Measurements from ENCODE around the gene EFCAB8.
"Not testable (repeated sequence)": the region's sequence is repeated elsewhere in the genome, so short reads cannot be mapped to it uniquely, and the experiment has no call there.

The EFCAB8 gene

GRCh38 chr20:32886652-32887051 is 27.9 kb downstream of the EFCAB8 start:
- no peak for DNase-seq (ENCODE audit: low spot score)

DNA sequence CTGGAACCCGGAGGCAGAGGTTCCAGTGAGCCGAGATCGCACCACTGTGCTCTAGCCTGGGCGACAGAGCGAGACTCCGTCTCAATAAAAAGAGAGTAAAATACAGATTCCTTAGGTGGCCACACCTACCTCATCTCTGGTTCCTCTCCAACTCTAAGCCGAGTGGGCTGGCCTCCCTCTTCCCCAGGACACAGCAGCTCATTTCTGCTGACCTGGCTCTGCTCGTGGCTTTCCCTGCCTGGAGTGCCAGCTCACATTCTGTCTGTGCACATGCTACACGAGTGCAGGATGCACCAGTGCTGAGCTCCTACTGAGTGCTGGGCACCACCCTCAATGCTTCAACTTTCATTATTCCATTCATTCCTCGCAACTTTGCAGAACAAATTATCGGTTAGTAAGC is 28.8 kb downstream of the EFCAB8 start:
- no peak for DNase-seq (ENCODE audit: low spot score)

DNA sequence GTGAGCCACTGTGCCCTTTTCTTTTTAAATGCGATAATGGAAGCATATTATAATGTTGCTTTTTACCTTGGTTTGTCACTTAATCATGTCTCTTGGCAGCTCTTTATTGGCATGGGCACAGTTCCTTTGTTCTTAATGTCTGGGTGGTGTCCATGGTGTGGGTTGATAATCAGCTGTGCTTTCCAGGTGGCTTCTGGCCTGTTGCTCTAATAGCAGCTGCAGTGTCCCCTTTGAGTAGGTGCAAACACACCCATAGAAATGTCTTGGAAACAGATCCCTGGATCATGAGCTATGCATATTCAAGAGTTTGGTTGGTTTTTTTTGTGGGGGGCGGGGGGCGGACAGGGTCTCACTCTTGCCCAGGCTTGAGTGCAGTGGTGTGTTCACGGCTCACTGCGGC is 29.9 kb downstream of the EFCAB8 start:
- DNase-seq (ENCODE audit: low spot score), result no peak

GRCh38 chr20:32889281-32889680 is 30.6 kb downstream of the EFCAB8 start:
- DNase-seq (ENCODE audit: low spot score), result no peak

- no peak for DNase-seq (ENCODE audit: low spot score)
Observed at GRCh38 chr20:32891491-32891890, 32.8 kb downstream of the EFCAB8 start.

DNA sequence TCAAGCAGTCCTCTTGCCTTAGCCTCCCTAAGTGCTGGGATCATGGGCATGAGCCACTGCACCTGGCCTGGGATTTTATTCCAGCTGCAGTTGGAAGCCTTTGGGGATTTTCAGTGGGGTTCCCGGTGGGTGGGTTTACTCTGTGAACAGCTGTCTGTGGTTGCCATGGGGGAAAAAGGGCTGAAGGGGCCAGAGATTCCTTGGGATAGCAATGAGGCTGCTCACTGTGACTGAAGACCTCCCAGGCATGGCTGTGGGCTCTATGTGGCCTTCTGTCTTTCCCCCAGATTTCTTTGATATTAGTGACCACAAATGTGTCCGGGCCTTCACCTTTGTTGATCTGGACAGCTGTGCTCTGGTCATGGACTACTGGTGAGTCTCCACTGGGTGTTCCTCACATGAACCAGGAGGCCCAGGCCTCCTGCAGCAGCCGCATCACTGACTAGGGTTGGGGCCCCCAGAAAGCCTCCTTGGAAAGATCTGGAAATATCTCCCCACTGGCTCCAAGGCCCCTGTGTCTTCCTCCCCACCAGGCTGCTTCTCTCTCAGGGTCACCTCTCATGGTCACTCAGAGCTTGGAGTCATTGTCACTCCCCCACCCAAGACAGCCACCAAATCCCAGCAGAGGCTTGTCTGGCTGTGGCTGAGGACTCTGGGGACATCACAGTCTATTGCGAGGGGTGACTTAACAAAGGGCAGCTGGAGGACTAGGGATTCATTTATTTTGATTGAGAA is 33.4 kb downstream of the EFCAB8 start:
- no peak for DNase-seq (ENCODE audit: low spot score)

- DNase-seq (ENCODE audit: low spot score), result no peak
Observed at GRCh38 chr20:32893263-32894025, 34.7 kb downstream of the EFCAB8 start.

DNA sequence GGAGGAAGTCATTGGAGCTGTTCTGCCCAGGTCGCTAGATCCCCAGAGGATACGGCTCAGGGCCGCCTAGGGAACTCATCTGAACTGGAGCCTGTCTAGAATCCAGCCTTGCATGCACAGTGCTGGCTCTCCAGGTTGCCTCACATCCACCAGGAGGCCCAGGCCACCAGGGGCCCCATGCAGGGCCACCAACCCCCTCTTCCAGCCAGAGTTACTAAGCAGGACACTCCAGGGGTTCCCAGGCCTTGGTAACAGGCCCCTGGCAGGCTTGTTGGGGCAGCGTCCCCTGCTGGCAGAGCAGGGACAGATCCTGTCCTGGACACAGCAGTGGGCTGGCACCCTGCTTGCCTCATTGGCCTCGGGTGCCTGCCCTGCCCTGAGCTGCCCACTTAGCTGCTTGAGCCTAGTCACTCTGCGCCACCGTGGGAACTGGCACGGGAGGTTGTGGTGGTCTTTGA is 35.3 kb downstream of the EFCAB8 start:
- DNase-seq (ENCODE audit: low spot score), result peak; percentile 63

GRCh38 chr20:32894711-32895355 is 36.1 kb downstream of the EFCAB8 start:
- DNase-seq (ENCODE audit: low spot score), result no peak

DNA sequence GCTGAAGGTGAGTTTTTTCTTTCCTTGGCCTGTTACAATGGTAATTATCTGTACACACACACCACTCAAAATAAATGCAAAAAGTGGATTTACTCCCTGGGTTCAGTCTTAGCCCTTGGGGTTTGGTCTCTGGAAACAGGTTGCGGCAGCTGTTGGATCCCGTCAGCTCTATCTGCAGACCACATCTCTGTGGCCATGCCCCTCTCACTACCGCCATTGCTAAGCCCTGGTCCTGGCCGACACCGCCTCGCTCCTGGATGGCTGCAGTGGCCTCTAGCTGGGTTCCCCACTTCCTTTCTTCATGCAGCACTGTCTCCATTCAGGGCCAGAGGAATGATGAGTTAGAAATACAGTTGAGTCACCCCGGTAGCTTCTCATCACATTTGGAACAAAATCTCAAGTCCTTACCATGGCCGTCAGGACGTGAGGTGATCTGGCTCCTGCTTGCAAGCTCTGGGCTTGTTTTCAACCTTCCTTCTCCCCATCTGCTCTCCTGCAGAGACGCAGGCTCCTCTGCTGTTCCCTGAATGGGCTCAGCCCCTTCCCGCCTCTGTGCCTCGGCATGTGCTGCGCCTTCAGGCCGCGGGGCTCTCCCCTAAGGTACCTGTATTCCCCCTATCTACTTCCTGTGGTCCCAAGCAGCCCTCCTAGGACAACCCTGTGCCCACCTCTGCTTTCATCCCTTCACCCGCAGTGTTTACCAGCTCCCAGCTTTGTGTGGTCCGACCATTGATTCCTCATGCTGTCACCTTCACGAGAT is 38.0 kb downstream of the EFCAB8 start:
- no peak for DNase-seq (ENCODE audit: low spot score)

GRCh38 chr20:32898729-32899128 is 40.0 kb downstream of the EFCAB8 start:
- no peak for DNase-seq (ENCODE audit: low spot score)

DNA sequence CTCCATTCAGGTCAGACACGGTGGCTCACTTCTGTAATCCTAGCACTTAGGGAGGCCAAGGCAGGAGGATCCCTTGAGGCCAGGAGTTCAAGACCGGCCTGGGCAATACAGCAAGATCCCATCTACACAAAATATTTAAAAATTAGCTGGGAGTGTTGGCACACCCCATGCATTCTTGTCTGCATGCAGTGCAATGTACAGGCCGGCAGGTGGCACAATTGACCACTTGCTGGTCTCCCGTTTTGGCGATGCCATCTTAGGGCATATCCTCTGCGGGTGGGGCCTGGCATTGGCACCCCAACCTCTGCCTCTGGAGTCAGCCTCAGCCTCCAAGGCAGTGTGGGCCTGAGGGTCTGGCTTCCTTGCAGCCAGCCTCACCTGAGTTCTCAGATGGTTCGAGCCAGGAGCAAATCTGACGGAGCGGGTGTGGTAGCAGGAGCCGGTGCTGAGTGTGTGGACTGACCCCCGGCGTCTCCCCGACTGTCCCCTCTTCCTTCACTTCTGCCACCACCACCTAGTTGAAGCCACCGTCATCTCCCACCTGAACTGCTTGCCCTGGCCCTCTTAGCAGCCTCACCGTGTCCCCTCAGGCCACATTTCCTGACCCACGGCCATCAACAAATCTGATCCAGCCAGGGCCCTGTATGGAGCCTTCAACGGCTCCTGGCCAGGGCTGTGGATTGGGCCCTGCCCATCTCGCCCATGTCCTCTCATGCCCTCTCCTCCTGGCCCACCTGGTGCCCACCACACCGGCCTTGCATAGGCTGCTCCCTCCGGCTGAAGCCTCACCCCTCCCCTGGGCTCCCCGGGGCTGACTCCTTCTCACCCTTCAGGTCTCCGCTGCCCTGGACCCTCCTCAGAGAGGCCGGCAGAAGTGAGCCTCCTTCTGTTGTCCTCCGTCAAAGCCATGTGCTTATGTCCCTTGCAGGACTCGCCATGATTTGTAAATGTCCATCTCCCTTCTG is 44.0 kb downstream of the EFCAB8 start:
- peak; percentile 81 for DNase-seq (ENCODE audit: low spot score)

- DNase-seq (ENCODE audit: low spot score), result no peak
Observed at GRCh38 chr20:32903666-32904175, 45.0 kb downstream of the EFCAB8 start.

DNA sequence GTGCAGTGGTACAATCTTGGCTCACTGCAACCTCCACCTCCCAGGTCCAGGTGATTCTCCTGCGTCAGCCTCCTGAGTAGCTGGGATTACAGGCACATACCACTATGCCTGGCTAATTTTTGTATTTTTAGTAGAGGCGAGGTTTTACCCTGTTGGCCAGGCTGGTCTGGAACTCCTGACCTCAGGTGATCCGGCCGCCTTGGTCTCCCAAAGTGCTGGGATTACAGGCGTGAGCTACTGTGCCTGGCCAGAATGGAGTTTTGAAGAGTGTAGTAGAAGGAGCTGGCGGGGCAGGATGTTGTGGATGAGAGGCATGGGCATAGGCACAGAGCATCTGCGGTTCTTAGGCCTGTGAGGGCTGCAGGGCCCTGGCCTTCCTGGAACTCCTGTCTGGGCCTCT is 46.0 kb downstream of the EFCAB8 start:
- not testable (repeated sequence) for DNase-seq (ENCODE audit: low spot score)

GRCh38 chr20:32906200-32906599 is 47.5 kb downstream of the EFCAB8 start:
- DNase-seq (ENCODE audit: low spot score), result no peak

- DNase-seq (ENCODE audit: low spot score), result no peak
Observed at GRCh38 chr20:32906871-32907495, 48.3 kb downstream of the EFCAB8 start.

DNA sequence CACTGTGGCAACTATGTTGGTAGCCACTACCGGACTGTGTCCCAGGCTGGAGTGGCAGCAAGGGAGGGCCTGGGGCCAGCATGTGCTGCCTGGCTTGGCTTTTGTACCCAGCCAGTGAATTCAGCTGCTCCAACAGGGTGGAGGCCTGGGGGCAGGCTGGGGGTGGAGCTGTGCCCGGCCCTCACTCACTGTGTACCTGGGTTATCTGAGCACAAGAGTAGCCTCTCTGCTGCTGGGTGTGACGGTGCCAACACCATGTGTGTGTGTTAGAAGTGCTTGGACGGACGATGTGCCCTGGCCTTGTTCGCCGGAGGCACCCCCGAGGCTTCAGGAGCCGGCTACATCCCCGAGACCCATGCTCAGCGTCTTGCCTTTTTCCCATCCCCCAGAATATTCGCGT is 49.2 kb downstream of the EFCAB8 start:
- no peak for DNase-seq (ENCODE audit: low spot score)

DNA sequence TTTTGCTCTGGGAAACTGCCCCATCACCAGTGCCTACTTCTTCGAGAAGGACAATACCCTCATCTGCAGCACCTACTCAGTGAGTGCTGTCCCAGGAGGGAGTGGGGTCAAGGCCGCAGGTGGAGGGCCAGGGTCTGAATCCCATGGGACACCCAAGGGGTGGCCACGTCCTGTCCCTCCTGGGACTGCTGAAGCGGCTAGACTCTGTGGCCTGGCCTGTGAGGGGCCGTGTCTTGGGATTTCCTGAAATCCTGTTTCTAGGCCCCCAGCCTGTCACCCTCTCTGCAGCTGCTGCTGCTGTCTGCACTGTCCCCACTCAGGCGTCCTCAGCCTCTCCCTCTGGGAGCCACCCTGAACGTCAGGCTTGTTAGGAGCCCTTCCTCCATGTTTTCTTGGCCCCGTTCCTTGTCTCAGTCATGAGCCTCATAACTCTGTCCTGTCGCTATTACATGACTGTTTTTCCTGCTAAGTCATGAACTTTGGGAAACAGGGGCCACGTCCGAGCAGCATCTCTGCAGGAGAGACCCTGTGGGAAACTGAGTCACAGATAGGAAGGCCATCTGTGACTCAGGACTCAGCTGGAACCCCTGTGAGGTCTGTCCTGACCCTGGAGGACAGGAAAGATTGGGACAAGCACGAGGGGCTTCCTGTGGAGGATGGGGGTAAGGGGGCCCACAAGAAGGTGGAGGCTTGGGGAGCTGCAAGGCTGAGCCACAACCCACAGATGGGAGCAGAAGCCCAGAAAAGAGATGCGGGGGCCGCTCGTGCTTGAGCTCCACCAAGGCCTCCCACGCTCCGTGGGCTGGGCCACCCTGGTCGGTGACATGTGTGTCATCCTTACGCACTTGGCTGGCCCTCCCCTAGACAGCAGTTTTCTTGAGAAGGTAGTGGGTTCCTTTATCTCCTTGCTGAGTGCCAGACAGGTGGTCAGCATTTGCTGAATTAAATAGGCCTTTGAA is 49.9 kb downstream of the EFCAB8 start:
- DNase-seq (ENCODE audit: low spot score), result no peak

DNA sequence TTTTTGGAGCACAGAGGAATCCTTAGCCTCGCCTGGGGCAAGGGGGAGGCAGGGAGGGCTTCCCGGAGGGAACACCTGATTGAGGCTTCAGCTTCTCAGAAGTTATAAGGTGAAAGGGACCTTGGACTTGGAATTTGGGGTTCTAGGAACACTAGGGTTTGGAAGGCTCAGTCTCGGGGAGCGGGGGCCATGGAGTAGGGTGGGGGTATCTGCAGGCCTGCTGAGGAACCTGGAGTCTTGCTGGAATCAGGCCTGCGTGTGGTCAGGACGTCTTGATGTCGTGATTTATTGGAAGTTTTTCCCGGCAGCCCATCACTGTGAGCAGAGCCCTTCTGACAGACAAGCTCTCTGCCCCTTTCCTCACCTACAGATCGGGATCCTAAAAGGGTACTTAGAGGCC is 50.7 kb downstream of the EFCAB8 start:
- DNase-seq (ENCODE audit: low spot score), result no peak

Measured in HuH-7.5 (cell line).